GM06990 (cell line): Measurements from ENCODE around the gene MANSC1.

Experiments used
- DNase-seq: peaks from one replicate; pipeline ENCODE4 v3.0.0-alpha.2; 2011; ENCODE audit not compliant: insufficient read length; ENCODE audit errors: extremely low read depth
- H3K27me3 ChIP-seq: replicated peaks from 2 replicates; pipeline ENCODE4 v1.6.0; 2011; ENCODE audit warnings: low read length; ENCODE audit not compliant: control insufficient read depth, insufficient read depth
- H3K36me3 ChIP-seq: 2 replicates; pipeline ENCODE4 v1.5.1; 2011; ENCODE audit warnings: low read length; ENCODE audit not compliant: control insufficient read depth, insufficient read depth
- H3K4me3 ChIP-seq: replicated peaks from 2 replicates; pipeline ENCODE4 v1.5.1; 2011; ENCODE audit warnings: low read depth, mild to moderate bottlenecking, control low read depth, low read length
- CTCF ChIP-seq: IDR thresholded peaks from 2 replicates; pipeline ENCODE4 v1.5.1; 2011; ENCODE audit warnings: low read length, control low read depth, mild to moderate bottlenecking, inconsistent platforms; ENCODE audit not compliant: insufficient read depth, poor library complexity, severe bottlenecking

Gene MANSC1

GRCh38 chr12:12334367-12335040, 15.5 kb downstream of the MANSC1 start:
- H3K4me3 ChIP-seq = no peak overlapping the region
- H3K27me3 ChIP-seq = no peaks in the 10 kb centered on the region
- peak; percentile 46 for DNase-seq
- no peaks in the 10 kb centered on the region for H3K36me3 ChIP-seq
- peak; percentile 85 for TF ChIP-seq CTCF

DNA sequence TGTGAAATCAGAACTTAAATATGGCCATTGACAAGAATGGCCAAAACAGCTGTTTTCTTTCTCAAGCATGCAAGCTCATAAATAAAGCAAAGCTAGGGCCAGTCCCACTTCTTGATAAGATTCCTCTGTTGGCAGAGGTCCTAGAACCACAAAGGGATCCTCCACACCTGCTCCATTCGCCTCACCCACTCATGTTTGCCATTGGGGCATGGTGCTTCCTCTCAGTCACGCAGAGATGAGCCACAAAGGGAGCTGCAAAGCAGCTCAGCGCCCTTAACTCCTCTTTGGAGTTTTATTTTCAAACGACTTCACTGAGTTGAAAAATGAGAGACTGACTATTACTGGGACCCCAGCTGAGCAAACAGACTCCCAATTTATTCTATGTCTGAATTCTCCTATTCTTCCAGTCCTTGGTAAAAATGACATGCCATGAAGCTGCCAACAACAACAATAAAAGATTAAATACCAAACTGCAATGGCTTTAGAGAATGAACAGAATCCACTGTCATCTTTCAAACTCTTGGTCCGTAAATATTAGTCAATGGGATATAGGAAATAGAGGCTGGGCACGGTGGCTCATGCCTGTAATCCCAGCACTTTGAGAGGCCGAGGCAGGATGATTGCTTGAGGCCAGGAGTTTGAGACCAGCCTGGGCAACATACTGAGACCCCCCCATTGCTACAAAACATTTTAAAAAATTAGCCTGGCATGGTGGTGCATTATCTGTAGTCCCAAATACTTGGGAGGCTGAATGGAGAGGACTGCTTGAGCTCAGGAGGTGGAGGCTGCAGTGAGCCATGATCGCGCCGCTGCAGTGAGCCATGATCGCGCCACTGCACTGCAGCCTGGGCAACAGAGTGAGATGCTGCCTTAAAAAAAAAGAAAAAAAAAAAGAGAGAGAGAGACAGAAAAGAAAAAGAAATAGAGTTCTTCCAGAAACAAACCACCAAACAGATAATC, 16.4 kb downstream of the MANSC1 start:
- Histone ChIP-seq H3K4me3 (no peak overlapping the region), H3K27me3 (no peaks in the 10 kb centered on the region), H3K36me3 (no peaks in the 10 kb centered on the region)
- no peak for TF ChIP-seq CTCF
- DNase-seq = no peak

DNA sequence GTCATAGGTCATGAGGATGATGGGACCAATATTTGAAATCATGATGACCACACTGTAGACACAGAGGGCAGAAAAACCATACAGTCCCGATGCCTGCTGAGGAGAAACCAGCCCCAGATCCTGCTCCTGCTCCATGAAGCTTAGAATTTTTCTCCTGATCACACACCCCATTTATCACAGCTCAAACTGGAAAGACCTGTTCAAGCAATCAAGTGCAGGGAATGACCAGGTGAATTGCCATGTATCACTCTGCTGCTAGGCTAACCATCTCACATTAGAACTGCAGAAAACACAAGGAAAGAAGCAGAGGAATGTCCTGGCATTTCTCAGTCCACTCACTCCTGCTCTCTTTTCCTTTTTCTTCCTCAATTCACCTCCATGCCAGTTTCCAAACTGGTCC, 18.1 kb downstream of the MANSC1 start:
- TF ChIP-seq CTCF = no peak
- H3K27me3 ChIP-seq = no peaks in the 10 kb centered on the region
- no peak overlapping the region for H3K4me3 ChIP-seq
- H3K36me3 ChIP-seq = no peaks in the 10 kb centered on the region
- DNase-seq = no peak

DNA sequence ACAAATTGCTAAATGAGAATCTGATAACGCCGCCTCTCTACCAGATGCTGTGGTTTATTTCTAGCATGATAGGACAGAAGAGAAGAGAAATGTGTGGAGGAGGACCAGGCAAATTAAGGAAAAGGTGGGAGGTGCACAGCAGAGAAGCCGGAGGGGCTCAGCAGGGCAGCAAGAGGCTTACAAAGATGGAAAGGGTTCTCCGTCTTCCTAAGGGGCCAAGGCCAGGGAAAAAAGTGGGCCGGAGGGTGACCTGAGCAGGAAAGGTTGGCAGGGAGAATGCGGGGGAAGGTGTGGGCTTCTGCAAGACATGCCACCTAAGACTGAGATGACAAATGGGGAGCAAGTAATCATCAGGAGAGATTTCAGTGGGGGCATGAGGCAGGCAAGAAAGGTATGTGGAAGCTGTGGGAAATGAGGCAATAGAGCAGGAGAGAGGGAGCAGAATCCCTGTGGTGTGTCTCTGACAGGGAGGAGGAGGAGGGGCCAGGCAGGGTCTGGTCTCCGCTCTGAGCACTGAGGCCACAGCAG, 18.7 kb downstream of the MANSC1 start:
- DNase-seq = no peak
- H3K36me3 ChIP-seq = no peaks in the 10 kb centered on the region
- H3K4me3 ChIP-seq = no peak overlapping the region
- no peaks in the 10 kb centered on the region for H3K27me3 ChIP-seq
- no peak for TF ChIP-seq CTCF

DNA sequence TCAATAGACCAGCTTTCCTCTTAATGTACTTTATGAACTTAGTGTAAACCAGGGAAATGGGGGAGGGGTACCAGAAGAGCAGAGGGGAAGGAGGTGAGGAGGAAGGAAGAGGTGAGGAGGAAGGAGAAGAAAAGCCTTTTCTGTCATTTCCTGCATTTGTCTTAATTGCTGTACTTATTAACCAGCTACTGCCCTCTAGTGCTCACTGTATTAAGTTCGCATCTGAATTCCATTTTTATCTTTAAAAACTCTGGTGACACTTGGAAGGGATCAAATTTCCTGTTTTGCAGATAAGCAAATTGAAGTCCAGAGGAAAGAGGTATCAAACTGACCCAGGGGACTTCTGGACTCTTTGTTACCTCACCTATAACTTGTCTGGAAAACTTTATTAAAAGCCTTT, 22.2 kb downstream of the MANSC1 start:
- peak; percentile 66 for TF ChIP-seq CTCF
- no peak overlapping the region for H3K4me3 ChIP-seq
- no peaks in the 10 kb centered on the region for H3K27me3 ChIP-seq
- H3K36me3 ChIP-seq = no peaks in the 10 kb centered on the region
- no peak for DNase-seq
